HG02852 (cell line): Measurements from ENCODE around the gene TMEM163.
"Not testable (repeated sequence)": the region's sequence is repeated elsewhere in the genome, so short reads cannot be mapped to it uniquely, and the experiment has no call there.

ENCODE experiments used
- ATAC-seq: cut with Tn5 transposase; IDR thresholded peaks from one replicate; pipeline ENCODE4 v1.9.1; 2021; ENCODE audit warnings: mild to moderate bottlenecking, moderate library complexity; ENCODE audit not compliant: unreplicated experiment

The TMEM163 gene

GRCh38 chr2:134718817-134719814, at the start of gene TMEM163:
Gene TMEM163 (minus strand): TSS chr2:134719000.
- peak; percentile 41 for ATAC-seq

GRCh38 chr2:134766583-134766982, 47.8 kb upstream of the TMEM163 start:
- ATAC-seq = no peak

GRCh38 chr2:134765987-134766386, 47.2 kb upstream of the TMEM163 start:
- ATAC-seq = no peak

- ATAC-seq = no peak
These were observed 45.4 kb upstream of the TMEM163 start for GRCh38 chr2:134764164-134764563.

- ATAC-seq = no peak
These were observed 44.4 kb upstream of the TMEM163 start for GRCh38 chr2:134763164-134763710.

- ATAC-seq = no peak
These were observed 43.7 kb upstream of the TMEM163 start for GRCh38 chr2:134762508-134762907.

- ATAC-seq = no peak
These were observed 41.6 kb upstream of the TMEM163 start for GRCh38 chr2:134760385-134760784.

- peak; percentile 92 for ATAC-seq
These were observed 39.8 kb upstream of the TMEM163 start for GRCh38 chr2:134758633-134759032.

GRCh38 chr2:134751981-134752380, 33.2 kb upstream of the TMEM163 start:
- not testable (repeated sequence) for ATAC-seq

- ATAC-seq = no peak
These were observed 26.7 kb upstream of the TMEM163 start for GRCh38 chr2:134745546-134745945.

GRCh38 chr2:134745023-134745422, 26.2 kb upstream of the TMEM163 start:
- no peak for ATAC-seq

GRCh38 chr2:134739879-134740301, 21.1 kb upstream of the TMEM163 start:
- ATAC-seq = peak; percentile 94

- peak; percentile 14 for ATAC-seq
These were observed 20.6 kb upstream of the TMEM163 start for GRCh38 chr2:134739236-134739878.

- ATAC-seq = no peak
These were observed 19.5 kb upstream of the TMEM163 start for GRCh38 chr2:134738141-134738870.

- ATAC-seq = no peak
These were observed 18.9 kb upstream of the TMEM163 start for GRCh38 chr2:134737671-134738070.

- ATAC-seq = no peak
These were observed 17.5 kb upstream of the TMEM163 start for GRCh38 chr2:134736167-134736880.

- ATAC-seq = no peak
These were observed 9.4 kb upstream of the TMEM163 start for GRCh38 chr2:134728163-134728562.

GRCh38 chr2:134727385-134727784, 8.6 kb upstream of the TMEM163 start:
- ATAC-seq = no peak

- ATAC-seq = no peak
These were observed 7.8 kb upstream of the TMEM163 start for GRCh38 chr2:134726645-134727044.

- no peak for ATAC-seq
These were observed 7.1 kb upstream of the TMEM163 start for GRCh38 chr2:134725876-134726275.
